CD8-positive, alpha-beta memory T cell (primary cell): ENCODE data around the gene ASCL4. TPM values are rescaled to one million over a fixed set of nuclear protein-coding genes. Genes with fewer than 3 reads are reported as not detected.
"Not testable (repeated sequence)": the region's sequence is repeated elsewhere in the genome, so short reads cannot be mapped to it uniquely, and the experiment has no call there.

Experiments
- CTCF ChIA-PET: fragments of 350-600 bp; sonication (Branson Sonifier 250); formaldehyde crosslinking; loops from one replicate; lab custom pipeline; 2021; ENCODE audit warnings: antibody characterized with exemption; lab: Charles Lee
- POLR2A ChIA-PET: fragments of 350-600 bp; sonication (Branson Sonifier 250); formaldehyde crosslinking; loops from one replicate; lab custom pipeline; 2021; ENCODE audit warnings: antibody characterized with exemption; lab: Charles Lee
- DNase-seq, 5 donors: peaks; one replicate each; pipeline versions ENCODE4 v3.0.0 to v3.0.0-alpha.2; 2020 to 2022; ENCODE audit warnings: mixed read lengths in 1 of 5
- H3K27ac ChIP-seq: one replicate; pipeline ENCODE4 v1.7.0; 2013; ENCODE audit warnings: low read depth, mild to moderate bottlenecking, low read length, moderate library complexity
- H3K27me3 ChIP-seq: 2 replicates; pipeline ENCODE4 v1.7.0; 2013; ENCODE audit warnings: low read length, mild to moderate bottlenecking; ENCODE audit not compliant: insufficient read depth, poor library complexity, severe bottlenecking
- H3K36me3 ChIP-seq: 2 replicates; pipeline ENCODE4 v1.7.0; 2013; ENCODE audit warnings: mild to moderate bottlenecking, low read length, moderate library complexity; ENCODE audit not compliant: insufficient read depth
- H3K4me1 ChIP-seq: 2 replicates; pipeline ENCODE4 v1.7.0; 2013; ENCODE audit warnings: mild to moderate bottlenecking, low read length, moderate library complexity; ENCODE audit not compliant: insufficient read depth
- H3K4me3 ChIP-seq: 2 replicates; pipeline ENCODE4 v1.7.0; 2013; ENCODE audit warnings: mild to moderate bottlenecking, low read length
- H3K9me3 ChIP-seq: 2 replicates; pipeline ENCODE4 v1.7.0; 2013; ENCODE audit warnings: mild to moderate bottlenecking, low read length
- H3K27ac Mint-ChIP-seq, 8 donors: one replicate each; pipeline ENCODE4 v1.8.0; 2020 to 2021; ENCODE audit warnings: mixed read lengths in 8 of 8, mild to moderate bottlenecking in 6 of 8, inconsistent platforms in 3 of 8, moderate library complexity in 3 of 8
- H3K27me3 Mint-ChIP-seq, 2 donors: one replicate each; pipeline ENCODE4 v1.8.0; 2020 to 2021; ENCODE audit warnings: mixed read lengths in 2 of 2, mild to moderate bottlenecking in 1 of 2, moderate library complexity in 1 of 2
- H3K36me3 Mint-ChIP-seq, 3 donors: one replicate each; pipeline ENCODE4 v1.8.0; 2020 to 2021; ENCODE audit warnings: mixed read lengths in 3 of 3, inconsistent platforms in 1 of 3, mild to moderate bottlenecking in 1 of 3
- H3K4me1 Mint-ChIP-seq, 3 donors: one replicate each; pipeline ENCODE4 v1.8.0; 2020 to 2021; ENCODE audit warnings: mixed read lengths in 3 of 3, inconsistent platforms in 1 of 3, mild to moderate bottlenecking in 1 of 3
- H3K4me3 Mint-ChIP-seq, 7 donors: one replicate each; pipeline ENCODE4 v1.8.0; 2020 to 2021; ENCODE audit warnings: mixed read lengths in 7 of 7, mild to moderate bottlenecking in 6 of 7, moderate library complexity in 4 of 7, inconsistent platforms in 2 of 7
- H3K9me3 Mint-ChIP-seq, 5 donors: one replicate each; pipeline ENCODE4 v1.8.0; 2020 to 2022; ENCODE audit warnings: mixed read lengths in 5 of 5, mild to moderate bottlenecking in 3 of 5, moderate library complexity in 2 of 5, inconsistent platforms in 1 of 5
- polyA plus RNA-seq: library from polyadenylated mRNA; unstranded; fragments of 300-500 nt; fragmentation: Illumina TruSeq; gene quantifications from one replicate; pipeline ENCODE4 v1.2.3, GENCODE V29; 2021
- total RNA-seq, 2 experiments: library from RNA; stranded (reverse); gene quantifications; one replicate each; pipeline ENCODE4 v1.2.3, GENCODE V29; 2021

The ASCL4 gene
- total RNA-seq = not detected
- polyA plus RNA-seq = not detected

DNA sequence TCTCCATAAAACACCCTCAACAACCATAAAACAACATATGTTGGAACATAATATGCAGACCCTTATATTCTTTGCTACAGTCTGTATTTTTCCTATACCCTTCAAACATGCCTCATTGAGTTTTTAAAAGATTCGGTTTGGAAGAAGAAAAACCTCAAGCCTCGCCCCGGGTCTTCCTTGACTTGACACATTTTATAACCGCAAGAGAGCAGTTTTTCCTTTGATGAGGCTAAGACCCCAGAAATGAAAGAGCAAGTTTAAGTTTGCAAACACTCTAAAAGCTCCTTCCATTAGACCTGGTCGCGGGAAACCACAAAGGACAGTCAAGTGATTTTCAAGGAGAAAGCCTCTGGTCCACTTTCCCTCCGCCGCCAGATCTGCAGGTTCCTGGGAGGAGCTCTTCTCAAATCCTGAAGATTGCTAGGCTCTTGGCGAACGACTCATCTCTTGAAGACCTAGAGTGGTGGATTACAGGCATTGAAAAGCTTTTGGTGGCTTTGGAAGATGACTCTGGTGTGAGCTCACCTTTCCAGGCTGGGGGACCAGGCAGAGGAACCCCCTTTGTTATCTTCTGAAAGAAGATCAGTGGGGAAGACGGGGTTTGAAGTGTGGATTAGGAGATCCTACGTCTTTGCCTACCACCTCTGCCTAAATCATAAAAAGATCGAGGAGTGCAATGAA is at the start of gene ASCL4:
ASCL4 (plus strand) TSS at position 356 of the 681 bp plus-strand sequence. CDS start 515 bp downstream, outside the sequence.
- no peak within 1 kb of the TSS for H3K27ac Mint-ChIP-seq
- peak within 1 kb of the TSS in 6 of 7 donors; percentile 60 to 86 (median 70) for H3K4me3 Mint-ChIP-seq
- peaks cover 56 to 75% of the 10 kb centered on the region in 2 donors for H3K27me3 Mint-ChIP-seq

GRCh38 chr12:107727327-107727726 is 47.2 kb upstream of the ASCL4 start:
- H3K27me3 ChIP-seq, DNase-seq, POLR2A ChIA-PET, H3K27me3 Mint-ChIP-seq, H3K36me3 ChIP-seq, H3K9me3 Mint-ChIP-seq, H3K27ac Mint-ChIP-seq, H3K4me3 ChIP-seq, CTCF ChIA-PET, H3K4me1 ChIP-seq, H3K4me3 Mint-ChIP-seq, H3K27ac ChIP-seq, H3K9me3 ChIP-seq, H3K4me1 Mint-ChIP-seq: not testable (repeated sequence)
- H3K36me3 Mint-ChIP-seq = peaks cover 6 to 19% (median 10%) of the 10 kb centered on the region in 3 donors

More for the DNA sequence above, at the start of gene ASCL4:
- H3K9me3 ChIP-seq = no peaks in the 10 kb centered on the region
- POLR2A ChIA-PET = no interaction called here
- no peak within 1 kb of the TSS for H3K27ac ChIP-seq
- CTCF ChIA-PET = no interaction called here
- DNase-seq = no peak
- Mint-ChIP-seq H3K4me1 (peaks cover 19 to 26% (median 20%) of the 10 kb centered on the region in 3 donors), H3K36me3 (no peaks in the 10 kb centered on the region), H3K9me3 (peaks cover 0 to 3% (median 0%) of the 10 kb centered on the region in 5 donors)
- peaks cover 13% of the 10 kb centered on the region for H3K4me1 ChIP-seq
- no peak within 1 kb of the TSS for H3K4me3 ChIP-seq
- peaks cover 20% of the 10 kb centered on the region for H3K27me3 ChIP-seq
- no peaks in the 10 kb centered on the region for H3K36me3 ChIP-seq

DNA sequence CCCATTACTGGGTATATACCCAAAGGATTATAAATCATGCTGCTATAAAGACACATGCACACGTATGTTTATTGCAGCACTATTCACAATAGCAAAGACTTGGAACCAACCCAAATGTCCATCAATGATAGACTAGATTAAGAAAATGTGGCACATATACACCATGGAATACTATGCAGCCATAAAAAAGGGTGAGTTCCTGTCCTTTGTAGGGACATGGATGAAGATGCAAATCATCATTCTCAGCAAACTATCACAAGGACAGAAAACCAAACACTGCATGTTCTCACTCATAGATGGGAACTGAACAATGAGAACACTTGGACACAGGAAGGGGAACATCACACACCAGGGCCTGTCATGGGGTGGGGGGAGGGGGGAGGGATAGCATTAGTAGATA is 46.8 kb upstream of the ASCL4 start:
- H3K9me3 ChIP-seq, POLR2A ChIA-PET: not testable (repeated sequence)

GRCh38 chr12:107730618-107731341 is 43.7 kb upstream of the ASCL4 start:
- no peak overlapping the region for H3K27ac Mint-ChIP-seq
- Histone ChIP-seq H3K4me1 (no peaks in the 10 kb centered on the region), H3K27ac (no peak overlapping the region), H3K27me3 (no peaks in the 10 kb centered on the region), H3K9me3 (no peaks in the 10 kb centered on the region), H3K4me3 (no peak overlapping the region), H3K36me3 (peaks cover 15% of the 10 kb centered on the region)
- no peak for DNase-seq
- H3K9me3 Mint-ChIP-seq = peaks cover 0 to 2% (median 0%) of the 10 kb centered on the region in 5 donors
- H3K36me3 Mint-ChIP-seq = peaks cover 0 to 39% (median 10%) of the 10 kb centered on the region in 3 donors
- H3K4me3 Mint-ChIP-seq = no peak overlapping the region
- no peaks in the 10 kb centered on the region for H3K27me3 Mint-ChIP-seq
- H3K4me1 Mint-ChIP-seq = no peaks in the 10 kb centered on the region
- ChIA-PET POLR2A (no interaction called here), CTCF (no interaction called here)

More for the DNA sequence above, 46.8 kb upstream of the ASCL4 start:
- H3K4me3 ChIP-seq, H3K27ac Mint-ChIP-seq, CTCF ChIA-PET, H3K4me1 ChIP-seq, H3K27ac ChIP-seq, H3K9me3 Mint-ChIP-seq, H3K27me3 Mint-ChIP-seq, H3K27me3 ChIP-seq, H3K4me1 Mint-ChIP-seq, H3K36me3 ChIP-seq, H3K4me3 Mint-ChIP-seq, DNase-seq: not testable (repeated sequence)
- H3K36me3 Mint-ChIP-seq = peaks cover 5 to 16% (median 14%) of the 10 kb centered on the region in 3 donors

- H3K27me3 ChIP-seq = no peaks in the 10 kb centered on the region
- peaks cover 21% of the 10 kb centered on the region for H3K36me3 ChIP-seq
- H3K9me3 ChIP-seq = no peaks in the 10 kb centered on the region
- no peak overlapping the region for H3K27ac ChIP-seq
- Mint-ChIP-seq H3K9me3 (peaks cover 0 to 2% (median 0%) of the 10 kb centered on the region in 5 donors), H3K27me3 (no peaks in the 10 kb centered on the region), H3K4me3 (no peak overlapping the region), H3K36me3 (peaks cover 3 to 45% (median 14%) of the 10 kb centered on the region in 3 donors), H3K27ac (no peak overlapping the region), H3K4me1 (peaks cover 0 to 3% (median 0%) of the 10 kb centered on the region in 3 donors)
- no peaks in the 10 kb centered on the region for H3K4me1 ChIP-seq
- POLR2A ChIA-PET = no interaction called here
- DNase-seq = no peak
- CTCF ChIA-PET = no interaction called here
- H3K4me3 ChIP-seq = no peak overlapping the region
Measured at GRCh38 chr12:107731366-107731765, 43.1 kb upstream of the ASCL4 start.

DNA sequence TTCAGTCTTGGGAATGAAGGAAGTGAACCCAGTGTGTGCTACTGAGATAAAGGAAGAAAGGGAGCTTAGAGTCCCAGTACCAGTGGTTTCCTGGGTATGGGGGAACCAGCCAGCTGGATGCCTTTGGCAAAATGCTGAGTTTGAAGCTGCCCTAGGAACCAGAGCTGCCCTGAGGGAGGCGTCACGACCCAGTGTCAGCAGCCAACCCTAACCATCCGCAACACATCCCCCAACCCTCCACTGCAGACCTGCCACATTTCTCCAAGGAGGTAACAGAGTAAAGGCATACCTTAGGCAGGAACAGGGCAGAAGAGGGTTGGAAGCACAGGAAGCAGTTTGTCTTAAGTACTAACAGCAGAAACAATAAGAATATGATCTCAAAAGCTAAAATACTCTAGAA is 42.1 kb upstream of the ASCL4 start:
- Mint-ChIP-seq H3K4me1 (peaks cover 0 to 7% (median 2%) of the 10 kb centered on the region in 3 donors), H3K27me3 (no peaks in the 10 kb centered on the region), H3K27ac (peak overlapping the region in 3 of 8 donors; percentile 39 to 60 (median 42)), H3K36me3 (peaks cover 3 to 55% (median 20%) of the 10 kb centered on the region in 3 donors), H3K9me3 (peaks cover 0 to under 1% (median 0%) of the 10 kb centered on the region in 5 donors), H3K4me3 (no peak overlapping the region)
- Histone ChIP-seq H3K27me3 (no peaks in the 10 kb centered on the region), H3K9me3 (no peaks in the 10 kb centered on the region), H3K36me3 (peaks cover 29% of the 10 kb centered on the region), H3K4me1 (no peaks in the 10 kb centered on the region), H3K4me3 (no peak overlapping the region), H3K27ac (no peak overlapping the region)
- DNase-seq = no peak
- ChIA-PET CTCF (no interaction called here), POLR2A (no interaction called here)

DNA sequence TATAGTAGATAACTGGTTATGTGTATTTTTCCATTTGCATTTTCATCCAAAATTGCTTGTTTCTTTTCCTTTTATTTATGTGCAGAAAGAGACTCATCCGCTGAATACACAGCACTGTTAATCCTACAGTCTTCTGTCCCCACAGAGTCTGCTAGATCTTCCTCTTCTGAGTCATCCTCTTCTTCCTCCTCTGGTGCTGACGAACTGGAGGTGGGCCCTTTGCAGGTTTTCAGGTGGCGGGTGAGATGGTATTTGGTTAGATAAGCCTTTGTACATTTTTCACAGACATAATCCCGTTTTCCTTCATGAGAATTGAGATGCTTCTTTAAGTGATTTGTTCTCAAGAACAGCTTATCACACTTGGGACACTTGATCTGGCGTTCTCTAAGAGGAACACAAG is 40.4 kb upstream of the ASCL4 start:
- peaks cover 46% of the 10 kb centered on the region for H3K36me3 ChIP-seq
- ChIA-PET POLR2A (no interaction called here), CTCF (no interaction called here)
- peaks cover 0 to 7% (median 3%) of the 10 kb centered on the region in 3 donors for H3K4me1 Mint-ChIP-seq
- no peaks in the 10 kb centered on the region for H3K27me3 ChIP-seq
- no peaks in the 10 kb centered on the region for H3K9me3 Mint-ChIP-seq
- no peaks in the 10 kb centered on the region for H3K9me3 ChIP-seq
- no peak overlapping the region for H3K4me3 ChIP-seq
- no peaks in the 10 kb centered on the region for H3K27me3 Mint-ChIP-seq
- no peak overlapping the region for H3K27ac ChIP-seq
- H3K27ac Mint-ChIP-seq = peak overlapping the region in 1 of 8 donors; percentile 19
- DNase-seq = no peak
- H3K4me1 ChIP-seq = no peaks in the 10 kb centered on the region
- peaks cover 13 to 72% (median 28%) of the 10 kb centered on the region in 3 donors for H3K36me3 Mint-ChIP-seq
- H3K4me3 Mint-ChIP-seq = no peak overlapping the region

DNA sequence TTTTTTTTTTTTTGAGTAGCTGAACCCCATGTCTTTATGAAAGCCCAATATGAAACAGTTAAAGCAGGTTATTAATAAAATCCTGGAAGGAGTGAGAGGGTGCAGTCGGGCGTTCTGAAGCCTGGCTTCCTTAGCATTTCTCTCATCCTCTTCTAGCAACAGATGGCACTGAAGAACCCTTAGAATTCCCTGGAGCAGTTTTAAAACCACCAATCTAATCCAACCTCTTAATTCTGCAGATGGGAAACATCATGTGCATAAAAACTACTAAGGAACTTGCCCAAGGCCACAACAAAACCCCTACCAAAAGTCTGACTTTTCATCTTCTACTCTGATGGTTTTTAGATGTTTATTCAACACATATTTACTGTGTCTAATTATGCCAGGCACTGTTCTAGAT is 38.7 kb upstream of the ASCL4 start:
- Mint-ChIP-seq H3K36me3 (peaks cover 14 to 87% (median 34%) of the 10 kb centered on the region in 3 donors), H3K9me3 (no peaks in the 10 kb centered on the region), H3K4me1 (peaks cover 0 to 7% (median 3%) of the 10 kb centered on the region in 3 donors), H3K27me3 (no peaks in the 10 kb centered on the region), H3K27ac (peak overlapping the region in 3 of 8 donors; percentile 44 to 69 (median 59)), H3K4me3 (no peak overlapping the region)
- POLR2A ChIA-PET = interaction anchor here (1.2 kb wide), 1 partner anchor 23 kb away, joined by 4 read pairs; no protein-coding TSS in a partner anchor
- Histone ChIP-seq H3K27me3 (no peaks in the 10 kb centered on the region), H3K4me1 (no peaks in the 10 kb centered on the region), H3K27ac (no peak overlapping the region), H3K4me3 (no peak overlapping the region), H3K36me3 (peaks cover 54% of the 10 kb centered on the region), H3K9me3 (no peaks in the 10 kb centered on the region)
- DNase-seq = no peak
- CTCF ChIA-PET = no interaction called here
